Astrocyte of the spinal cord (primary cell): ENCODE results near the gene ZNF354C.

Experiments used
- DNase-seq: peaks from one replicate; pipeline ENCODE4 v3.0.0; 2011; ENCODE audit warnings: low read depth, low spot score
- H3K4me3 ChIP-seq: 2 replicates; pipeline ENCODE4 v1.5.1; 2011; ENCODE audit warnings: low read depth, mild to moderate bottlenecking, low read length, moderate library complexity
- CTCF ChIP-seq: IDR thresholded peaks from 2 replicates; pipeline ENCODE4 v1.5.1; 2012; ENCODE audit warnings: low read depth, mild to moderate bottlenecking, low read length, inconsistent platforms
- in situ Hi-C: cut with HindIII; loops from 2 replicates; pipeline ENCODE4 v1.10.0; 2017; ENCODE audit warnings: low sequenced_read_pairs

Gene ZNF354C

GRCh38 chr5:179119415-179120170 lies 59.4 kb downstream of the ZNF354C start:
- TF ChIP-seq CTCF, result no peak
- no peak overlapping the region for H3K4me3 ChIP-seq
- in situ Hi-C loops, result no loop called here
- DNase-seq, result no peak

GRCh38 chr5:179120421-179120861 lies 60.3 kb downstream of the ZNF354C start:
- in situ Hi-C loops, result no loop called here
- no peak overlapping the region for H3K4me3 ChIP-seq
- DNase-seq, result no peak
- TF ChIP-seq CTCF, result no peak

- DNase-seq, result no peak
- no peak for TF ChIP-seq CTCF
- in situ Hi-C loops, result no loop called here
- no peak overlapping the region for H3K4me3 ChIP-seq
Observed at GRCh38 chr5:179120951-179121666, 60.9 kb downstream of the ZNF354C start.

GRCh38 chr5:179121667-179122111 lies 61.5 kb downstream of the ZNF354C start:
- DNase-seq, result no peak
- in situ Hi-C loops, result no loop called here
- no peak for TF ChIP-seq CTCF
- H3K4me3 ChIP-seq, result no peak overlapping the region

- no peak overlapping the region for H3K4me3 ChIP-seq
- in situ Hi-C loops, result no loop called here
- no peak for DNase-seq
- no peak for TF ChIP-seq CTCF
Observed at GRCh38 chr5:179122411-179123108, 62.4 kb downstream of the ZNF354C start.

- H3K4me3 ChIP-seq, result no peak overlapping the region
- in situ Hi-C loops, result no loop called here
Observed at GRCh38 chr5:179123109-179123426, 62.9 kb downstream of the ZNF354C start.

More at GRCh38 chr5:179123109-179123426, 62.9 kb downstream of the ZNF354C start:
- no peak for TF ChIP-seq CTCF
- DNase-seq, result no peak
